ENCODE measurements around the gene ATP2B3. TPM values are rescaled to one million over a fixed set of nuclear protein-coding genes. Genes with fewer than 3 reads are reported as not detected.

The ATP2B3 gene
- total and polyA plus RNA-seq, 11 donors, result 0.12 TPM; not detected in 10

DNA sequence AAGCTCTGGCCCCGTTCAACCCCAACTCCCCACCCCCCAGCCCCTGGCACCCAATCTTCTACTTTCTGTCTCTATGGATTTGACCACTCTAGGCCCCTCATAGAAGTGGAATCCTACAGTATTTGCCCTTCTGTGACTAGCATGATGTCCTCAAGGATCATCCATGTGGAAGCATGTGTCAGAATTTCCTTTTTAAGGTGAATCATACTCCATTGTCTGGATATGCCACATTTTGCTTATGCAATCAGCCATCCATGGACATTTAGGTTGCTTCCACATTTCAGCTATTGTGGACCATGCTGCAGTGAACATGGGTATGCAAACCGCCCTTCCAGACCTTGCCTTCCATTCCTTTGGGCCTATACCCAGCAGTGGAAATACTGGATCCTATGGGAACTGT is 66.0 kb downstream of the ATP2B3 start:
- DNase-seq (no peak), ATAC-seq (no peak)
- WGBS, 4 donors, result 64 to 82% (median 80%) methylated on average over 2 of the region's 2 CpGs
- no peaks in the 10 kb centered on the region for H3K9me3 ChIP-seq
- H3K4me3 ChIP-seq, result no peak overlapping the region
- TF ChIP-seq, protein P1, sequence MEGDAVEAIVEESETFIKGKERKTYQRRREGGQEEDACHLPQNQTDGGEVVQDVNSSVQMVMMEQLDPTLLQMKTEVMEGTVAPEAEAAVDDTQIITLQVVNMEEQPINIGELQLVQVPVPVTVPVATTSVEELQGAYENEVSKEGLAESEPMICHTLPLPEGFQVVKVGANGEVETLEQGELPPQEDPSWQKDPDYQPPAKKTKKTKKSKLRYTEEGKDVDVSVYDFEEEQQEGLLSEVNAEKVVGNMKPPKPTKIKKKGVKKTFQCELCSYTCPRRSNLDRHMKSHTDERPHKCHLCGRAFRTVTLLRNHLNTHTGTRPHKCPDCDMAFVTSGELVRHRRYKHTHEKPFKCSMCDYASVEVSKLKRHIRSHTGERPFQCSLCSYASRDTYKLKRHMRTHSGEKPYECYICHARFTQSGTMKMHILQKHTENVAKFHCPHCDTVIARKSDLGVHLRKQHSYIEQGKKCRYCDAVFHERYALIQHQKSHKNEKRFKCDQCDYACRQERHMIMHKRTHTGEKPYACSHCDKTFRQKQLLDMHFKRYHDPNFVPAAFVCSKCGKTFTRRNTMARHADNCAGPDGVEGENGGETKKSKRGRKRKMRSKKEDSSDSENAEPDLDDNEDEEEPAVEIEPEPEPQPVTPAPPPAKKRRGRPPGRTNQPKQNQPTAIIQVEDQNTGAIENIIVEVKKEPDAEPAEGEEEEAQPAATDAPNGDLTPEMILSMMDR (IDR thresholded peaks at IDR 0.05), result no peak
- intact Hi-C loops (cut with DNase I), result no loop called here
- peaks cover 0 to 12% (median 0%) of the 10 kb centered on the region in 9 donors for H3K27me3 ChIP-seq
- H3K36me3 ChIP-seq, result peaks cover 0 to 17% (median 13%) of the 10 kb centered on the region in 9 donors
- no peaks in the 10 kb centered on the region for H3K4me1 ChIP-seq
- no peak overlapping the region for H3K27ac ChIP-seq

DNA sequence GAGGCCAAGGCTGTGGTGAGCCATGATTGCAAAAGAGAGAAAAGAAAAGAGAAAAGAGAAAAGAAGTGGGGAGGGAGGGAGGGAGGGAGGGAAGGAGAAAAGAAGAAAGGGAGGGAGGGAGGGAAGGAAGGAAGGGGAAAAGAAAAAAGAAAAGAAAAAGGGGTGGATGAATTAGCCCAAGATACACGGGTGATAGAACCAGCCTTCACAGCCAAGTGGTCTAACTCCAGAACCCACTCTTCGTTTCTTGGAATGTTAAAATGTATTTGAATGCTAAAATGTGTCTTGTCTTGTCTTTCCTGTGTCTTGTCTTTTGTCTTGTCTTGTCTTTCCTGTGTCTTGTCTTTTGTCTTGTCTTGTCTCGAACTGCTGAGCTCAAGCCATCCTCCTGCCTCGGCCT is 68.4 kb downstream of the ATP2B3 start:
- Histone ChIP-seq H3K4me3 (no peak overlapping the region), H3K9me3 (no peaks in the 10 kb centered on the region), H3K27ac (no peak overlapping the region), H3K27me3 (peaks cover 0 to 12% (median 0%) of the 10 kb centered on the region in 9 donors), H3K4me1 (no peaks in the 10 kb centered on the region), H3K36me3 (peaks cover 0 to 25% (median 14%) of the 10 kb centered on the region in 9 donors)
- intact Hi-C loops (cut with DNase I), result no loop called here
- ATAC-seq, result no peak
- TF ChIP-seq, protein P1 (IDR thresholded peaks at IDR 0.05), result no peak
- no peak for TF ChIP-seq POLR2A (IDR thresholded peaks at IDR 0.05)
- no peak for DNase-seq
- WGBS, 4 donors, result 79 to 91% (median 85%) methylated on average over 4 of the region's 4 CpGs

DNA sequence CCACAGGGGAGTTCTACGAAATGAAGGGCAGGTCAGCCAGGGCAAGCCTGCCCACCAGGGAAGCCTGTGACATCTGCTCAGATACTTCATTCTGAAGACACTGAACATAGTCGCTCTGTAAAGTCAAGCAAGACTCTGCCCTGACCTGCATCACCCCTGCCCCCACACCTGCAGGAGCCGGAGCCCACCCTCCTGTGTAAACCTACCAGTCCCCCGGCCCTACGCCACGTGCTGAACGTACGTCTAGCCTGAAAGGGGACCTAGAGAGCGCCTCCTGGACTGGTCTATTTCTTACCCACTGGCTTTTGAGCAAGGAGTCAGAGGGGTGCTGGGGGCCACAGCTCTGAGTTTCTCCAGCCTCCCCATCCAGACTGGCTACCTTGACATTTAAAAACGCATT is 69.9 kb downstream of the ATP2B3 start:
- Histone ChIP-seq H3K9me3 (no peaks in the 10 kb centered on the region), H3K27ac (no peak overlapping the region), H3K4me1 (no peaks in the 10 kb centered on the region), H3K4me3 (no peak overlapping the region), H3K36me3 (peaks cover 0 to 34% (median 18%) of the 10 kb centered on the region in 9 donors), H3K27me3 (peaks cover 0 to 7% (median 0%) of the 10 kb centered on the region in 9 donors)
- DNase-seq, result no peak
- WGBS, 4 donors, result 93 to 98% (median 95%) methylated on average over 10 of the region's 10 CpGs
- TF ChIP-seq, protein P1 (IDR thresholded peaks at IDR 0.05), result no peak
- no peak for TF ChIP-seq POLR2A (IDR thresholded peaks at IDR 0.05)
- intact Hi-C loops (cut with DNase I), result no loop called here
- ATAC-seq, result no peak

DNA sequence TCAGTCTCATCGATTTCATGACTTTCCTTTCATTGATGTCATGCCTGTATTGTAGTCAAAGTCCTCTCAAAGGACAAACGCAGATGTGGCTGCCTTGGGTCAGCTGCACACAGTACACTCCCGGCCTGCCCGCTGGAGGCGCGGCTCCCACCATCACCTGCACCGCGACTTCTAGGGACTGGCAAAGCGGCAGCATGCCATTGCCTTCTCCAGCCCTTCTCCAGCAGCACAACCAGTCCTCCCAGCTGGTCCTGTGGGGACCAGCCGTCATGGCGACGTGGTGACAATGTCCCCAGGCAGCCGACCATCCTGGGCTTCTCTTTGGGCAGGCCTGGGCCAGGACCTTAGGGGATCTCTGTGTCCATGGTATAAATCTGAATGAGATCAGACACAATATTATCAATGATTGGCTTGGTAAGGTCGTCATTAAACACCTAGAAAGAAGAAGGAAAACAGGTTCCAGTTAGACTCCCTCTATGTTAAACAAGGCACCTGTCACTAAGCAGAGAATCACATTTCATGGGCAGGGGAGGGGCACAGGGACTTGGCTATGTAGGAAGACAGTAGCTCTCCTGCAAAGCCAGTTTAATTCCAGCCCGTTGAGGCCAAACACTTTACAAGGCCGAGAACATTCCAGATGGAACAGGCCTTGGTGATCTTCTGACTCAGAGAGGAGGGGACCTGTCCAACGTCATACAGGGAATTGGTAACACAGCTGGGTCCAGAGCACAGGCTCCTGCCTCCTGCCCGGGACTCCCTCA is 70.8 kb downstream of the ATP2B3 start:
- 89 to 94% (median 91%) methylated on average over 18 of the region's 18 CpGs for WGBS, 4 donors
- TF ChIP-seq POLR2A (IDR thresholded peaks at IDR 0.05), result no peak
- TF ChIP-seq, protein P1 (IDR thresholded peaks at IDR 0.05), result no peak
- H3K27me3 ChIP-seq, result peaks cover 0 to 7% (median 0%) of the 10 kb centered on the region in 9 donors
- ATAC-seq (no peak), DNase-seq (no peak)
- no peak overlapping the region for H3K4me3 ChIP-seq
- no peak overlapping the region for H3K27ac ChIP-seq
- intact Hi-C loops (cut with DNase I), result no loop called here
- peaks cover 0 to under 1% (median 0%) of the 10 kb centered on the region in 12 donors for H3K4me1 ChIP-seq
- H3K9me3 ChIP-seq, result no peaks in the 10 kb centered on the region
- peaks cover 0 to 34% (median 21%) of the 10 kb centered on the region in 9 donors for H3K36me3 ChIP-seq

Data from heart left ventricle (tissue), 16 donors.